ENCODE data around the gene POU3F3. TPM values are rescaled to one million over a fixed set of nuclear protein-coding genes. Genes with fewer than 3 reads are reported as not detected.

Gene POU3F3
- total RNA-seq, 2 experiments from 2014 or later = not detected

- POLR2A ChIA-PET = no interaction called here
- Histone ChIP-seq H3K36me3 (ENCODE audit: insufficient read depth, low read length) (no peaks in the 10 kb centered on the region), H3K4me3 (ENCODE audit: low read length) (no peak overlapping the region), H3K9me3 (ENCODE audit: control insufficient read depth in 1 of 2, insufficient read depth in 1 of 2, low read length in 2 of 2) (no peaks in the 10 kb centered on the region), H3K27me3 (ENCODE audit: control insufficient read depth in 1 of 2, insufficient read depth in 2 of 2, low read length in 2 of 2) (peaks cover 6 to 26% of the 10 kb centered on the region in 2 experiments), H3K4me1 (ENCODE audit: insufficient read depth, low read length) (no peaks in the 10 kb centered on the region), H3K27ac (ENCODE audit: low read depth in 1 of 2, low read length in 2 of 2) (no peak overlapping the region)
- Mint-ChIP-seq H3K27me3 (peaks cover 71% of the 10 kb centered on the region), H3K27ac (no peak overlapping the region), H3K36me3 (ENCODE audit: low read depth) (no peaks in the 10 kb centered on the region), H3K4me1 (ENCODE audit: low read depth) (no peaks in the 10 kb centered on the region), H3K4me3 (no peak overlapping the region), H3K9me3 (no peaks in the 10 kb centered on the region)
- CTCF ChIA-PET = no interaction called here
- intact Hi-C loops (cut with DNase I, micrococcal nuclease) = no loop called here
- ATAC-seq (ENCODE audit: poor library complexity) (no peak), DNase-seq (no peak)
- no peak for TF ChIP-seq CTCF (IDR thresholded peaks at IDR 0.05)
Observed at GRCh38 chr2:104880076-104880475, 26.2 kb downstream of the POU3F3 start.

DNA sequence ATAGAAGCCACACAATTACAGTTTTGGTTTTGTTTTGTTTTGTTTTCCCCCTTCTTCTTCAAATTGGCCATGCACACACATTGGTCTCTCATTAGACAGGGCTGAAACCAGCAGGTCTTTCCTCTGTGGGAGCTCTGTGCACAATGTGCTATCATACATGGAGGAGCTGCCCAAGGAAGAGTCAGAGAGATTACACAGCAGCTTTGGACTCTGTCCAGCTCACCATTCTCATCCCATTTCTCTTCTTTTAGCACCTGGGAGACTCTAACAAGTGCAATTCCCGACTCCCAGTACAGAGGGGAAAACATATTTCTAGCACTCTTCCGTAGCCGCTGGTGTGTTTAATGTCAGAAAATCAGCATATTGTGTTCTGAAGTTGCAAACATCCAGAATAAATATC, 29.4 kb downstream of the POU3F3 start:
- Histone ChIP-seq H3K4me1 (ENCODE audit: insufficient read depth, low read length) (peaks cover 2% of the 10 kb centered on the region), H3K27ac (ENCODE audit: low read depth in 1 of 2, low read length in 2 of 2) (no peak overlapping the region), H3K36me3 (ENCODE audit: insufficient read depth, low read length) (no peaks in the 10 kb centered on the region), H3K27me3 (ENCODE audit: control insufficient read depth in 1 of 2, insufficient read depth in 2 of 2, low read length in 2 of 2) (peaks cover 0 to 19% of the 10 kb centered on the region in 2 experiments), H3K4me3 (ENCODE audit: low read length) (no peak overlapping the region), H3K9me3 (ENCODE audit: control insufficient read depth in 1 of 2, insufficient read depth in 1 of 2, low read length in 2 of 2) (no peaks in the 10 kb centered on the region)
- ChIA-PET CTCF (no interaction called here), POLR2A (no interaction called here)
- ATAC-seq (ENCODE audit: poor library complexity) (no peak), DNase-seq (no peak)
- no peaks in the 10 kb centered on the region for H3K36me3 Mint-ChIP-seq (ENCODE audit: low read depth)
- H3K9me3 Mint-ChIP-seq = no peaks in the 10 kb centered on the region
- no peak for TF ChIP-seq CTCF (IDR thresholded peaks at IDR 0.05)
- H3K27me3 Mint-ChIP-seq = peaks cover 46% of the 10 kb centered on the region
- H3K4me3 Mint-ChIP-seq = no peak overlapping the region
- H3K27ac Mint-ChIP-seq = no peak overlapping the region
- intact Hi-C loops (cut with DNase I, micrococcal nuclease) = no loop called here
- peaks cover 7% of the 10 kb centered on the region for H3K4me1 Mint-ChIP-seq (ENCODE audit: low read depth)

DNA sequence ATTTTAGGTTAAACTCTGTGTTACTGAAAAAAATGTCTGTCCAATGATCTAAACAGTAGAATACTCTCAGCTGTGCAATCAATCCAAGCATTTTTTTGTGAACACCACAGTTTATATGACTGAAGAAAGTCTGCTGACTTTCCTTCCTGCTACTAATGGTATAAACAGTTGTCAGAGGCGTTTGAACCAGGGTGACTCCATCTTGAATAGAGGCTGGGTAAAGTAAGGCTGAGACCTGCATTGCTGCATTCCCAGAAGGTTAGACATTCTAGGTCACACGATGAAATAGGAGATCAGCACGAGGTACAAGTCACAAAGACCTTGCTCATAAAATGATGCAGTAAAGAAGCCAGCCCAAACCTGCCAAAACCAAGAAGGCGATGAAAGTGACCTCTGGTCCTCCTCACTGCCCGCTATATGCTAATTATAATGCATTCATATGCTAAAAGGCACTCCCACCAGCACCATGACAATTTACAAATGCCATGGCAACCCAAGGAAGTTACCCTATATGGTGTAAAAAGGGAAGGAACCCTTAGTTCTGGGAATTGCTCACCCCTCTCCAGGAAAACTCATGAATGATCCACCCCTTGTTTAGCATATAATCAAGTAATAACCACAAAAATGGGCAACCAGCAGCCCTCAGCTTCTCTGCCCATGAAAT, 31.3 kb downstream of the POU3F3 start:
- Histone ChIP-seq H3K27ac (ENCODE audit: low read depth in 1 of 2, low read length in 2 of 2) (no peak overlapping the region), H3K4me3 (ENCODE audit: low read length) (no peak overlapping the region), H3K27me3 (ENCODE audit: control insufficient read depth in 1 of 2, insufficient read depth in 2 of 2, low read length in 2 of 2) (peaks cover 0 to 6% of the 10 kb centered on the region in 2 experiments), H3K4me1 (ENCODE audit: insufficient read depth, low read length) (peaks cover 8% of the 10 kb centered on the region), H3K9me3 (ENCODE audit: control insufficient read depth in 1 of 2, insufficient read depth in 1 of 2, low read length in 2 of 2) (no peaks in the 10 kb centered on the region), H3K36me3 (ENCODE audit: insufficient read depth, low read length) (no peaks in the 10 kb centered on the region)
- ChIA-PET CTCF (no interaction called here), POLR2A (no interaction called here)
- TF ChIP-seq CTCF (IDR thresholded peaks at IDR 0.05) = no peak
- ATAC-seq (ENCODE audit: poor library complexity) = no peak
- DNase-seq = no peak
- Mint-ChIP-seq H3K4me1 (ENCODE audit: low read depth) (peaks cover 16% of the 10 kb centered on the region), H3K9me3 (no peaks in the 10 kb centered on the region), H3K27ac (no peak overlapping the region), H3K4me3 (no peak overlapping the region), H3K27me3 (peaks cover 29% of the 10 kb centered on the region), H3K36me3 (ENCODE audit: low read depth) (no peaks in the 10 kb centered on the region)
- intact Hi-C loops (cut with DNase I, micrococcal nuclease) = no loop called here
